Activated naive CD8-positive, alpha-beta T cell treated with anti-CD3 and anti-CD28 coated beads for 36 hours (primary cell): Measurements from ENCODE around the gene FAM149A. TPM values are rescaled to one million over a fixed set of nuclear protein-coding genes. Genes with fewer than 3 reads are reported as not detected.

Experiments
- DNase-seq: peaks from one replicate; pipeline ENCODE4 v3.0.0; 2021
- H3K27ac Mint-ChIP-seq: one replicate; pipeline ENCODE4 v1.8.0; 2022; ENCODE audit warnings: mild to moderate bottlenecking, moderate library complexity, mixed read lengths
- H3K27me3 Mint-ChIP-seq: one replicate; pipeline ENCODE4 v1.8.0; 2022; ENCODE audit warnings: mild to moderate bottlenecking, mixed read lengths
- H3K36me3 Mint-ChIP-seq: one replicate; pipeline ENCODE4 v1.8.0; 2021; ENCODE audit warnings: mild to moderate bottlenecking, mixed read lengths
- H3K4me1 Mint-ChIP-seq: one replicate; pipeline ENCODE4 v1.8.0; 2021; ENCODE audit warnings: mixed read lengths
- H3K4me3 Mint-ChIP-seq: one replicate; pipeline ENCODE4 v1.8.0; 2022; ENCODE audit warnings: mild to moderate bottlenecking, moderate library complexity, mixed read lengths
- H3K9me3 Mint-ChIP-seq: one replicate; pipeline ENCODE4 v1.8.0; 2022; ENCODE audit warnings: mixed read lengths
- total RNA-seq, 2 experiments: library from RNA; stranded (reverse); gene quantifications; one replicate each; pipeline ENCODE4 v1.2.3, GENCODE V29; 2021

The FAM149A gene
- total RNA-seq = under 1 TPM; 0.52 to 0.82 TPM

DNA sequence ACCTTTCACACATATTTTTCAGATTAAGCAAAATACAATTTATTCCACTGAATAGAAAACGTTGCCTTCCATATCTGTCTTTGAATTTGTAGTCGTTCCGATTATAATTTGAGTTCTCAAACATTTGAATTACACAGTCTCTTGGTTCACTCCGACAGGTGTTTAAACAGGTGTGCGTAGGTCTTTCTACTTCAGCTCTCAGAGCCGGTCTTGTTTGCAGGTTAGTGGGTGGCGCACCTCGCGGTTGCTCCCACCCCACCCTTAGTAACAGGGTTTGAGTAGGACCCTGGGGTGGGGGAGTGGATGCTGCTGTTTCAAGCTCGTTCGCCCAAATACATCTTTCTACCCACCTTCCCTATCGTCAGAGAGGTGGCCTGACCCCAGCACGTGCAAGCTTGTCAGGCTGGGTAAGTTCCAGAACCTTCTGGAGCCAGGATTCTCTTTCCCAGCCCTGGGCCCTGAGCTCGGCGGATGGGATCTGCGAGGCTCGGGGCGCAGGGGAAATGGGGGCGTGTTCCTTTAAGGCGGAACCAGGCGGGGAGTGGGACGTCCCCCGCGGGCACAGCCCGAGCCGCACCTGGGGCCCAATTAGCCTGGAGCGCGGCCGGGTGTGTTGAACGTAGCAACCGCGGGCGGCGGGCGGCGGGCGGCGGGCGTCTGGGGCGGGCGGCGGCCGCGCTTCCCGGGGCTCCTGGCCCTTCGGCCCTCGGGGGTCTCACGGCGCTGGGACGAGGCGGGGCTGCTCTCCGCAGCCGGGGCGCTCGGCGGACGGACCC, at the start of gene FAM149A:
TSS of gene FAM149A (plus strand) at position 591 of the 776 bp plus-strand sequence.
- Mint-ChIP-seq H3K36me3 (no peaks in the 10 kb centered on the region), H3K27ac (no peak within 1 kb of the TSS), H3K4me1 (peaks cover 7% of the 10 kb centered on the region), H3K27me3 (peaks cover 63% of the 10 kb centered on the region), H3K4me3 (peak within 1 kb of the TSS; percentile 64), H3K9me3 (no peaks in the 10 kb centered on the region)
- DNase-seq = peak; percentile 61

- peaks cover 6% of the 10 kb centered on the region for H3K9me3 Mint-ChIP-seq
- peaks cover 28% of the 10 kb centered on the region for H3K27me3 Mint-ChIP-seq
- DNase-seq = peak; percentile 6
- peaks cover 2% of the 10 kb centered on the region for H3K36me3 Mint-ChIP-seq
- H3K27ac Mint-ChIP-seq = no peak overlapping the region
- peaks cover 6% of the 10 kb centered on the region for H3K4me1 Mint-ChIP-seq
- no peak overlapping the region for H3K4me3 Mint-ChIP-seq
Measured at GRCh38 chr4:186058253-186058979, 46.1 kb upstream of the FAM149A start.

DNA sequence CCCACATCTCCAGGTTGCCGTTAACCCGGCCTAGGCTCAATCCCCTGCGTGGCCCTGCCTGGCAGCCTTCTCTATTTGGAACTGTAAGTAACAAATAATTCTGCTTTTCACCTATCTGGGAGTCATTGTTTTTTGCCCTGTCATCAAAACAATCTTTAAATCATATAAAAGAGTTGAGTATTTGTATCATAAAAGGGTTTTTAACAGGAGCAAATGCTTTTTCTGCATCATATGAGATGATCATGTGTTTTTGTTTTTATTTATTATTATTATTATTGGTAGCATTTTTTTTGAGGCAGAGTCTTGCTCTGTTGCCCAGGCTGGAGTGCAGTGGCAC, 45.6 kb upstream of the FAM149A start:
- Mint-ChIP-seq H3K9me3 (peaks cover 6% of the 10 kb centered on the region), H3K36me3 (peaks cover 2% of the 10 kb centered on the region), H3K4me1 (peaks cover 6% of the 10 kb centered on the region), H3K27ac (no peak overlapping the region), H3K4me3 (no peak overlapping the region), H3K27me3 (peaks cover 31% of the 10 kb centered on the region)
- no peak for DNase-seq

DNA sequence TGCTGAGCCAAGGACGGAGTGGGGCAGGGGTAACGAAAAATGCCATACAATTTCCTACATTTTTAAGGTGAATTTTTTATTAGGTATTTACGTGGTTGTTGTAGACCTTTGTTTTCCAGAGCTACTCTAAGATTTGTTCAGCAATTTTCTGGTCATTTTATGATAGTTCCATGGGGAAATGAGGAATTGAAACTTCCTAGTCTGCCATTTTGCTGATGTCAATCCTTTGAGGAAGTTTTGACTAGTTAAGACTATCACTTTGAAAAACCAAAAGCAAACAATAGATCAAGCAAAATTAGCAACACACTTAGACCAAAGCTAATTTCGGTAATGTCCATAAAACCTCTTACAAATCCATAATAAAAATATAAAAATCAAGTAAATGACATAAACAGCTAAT, 42.6 kb upstream of the FAM149A start:
- H3K27ac Mint-ChIP-seq = no peak overlapping the region
- H3K27me3 Mint-ChIP-seq = peaks cover 37% of the 10 kb centered on the region
- H3K4me1 Mint-ChIP-seq = peaks cover 6% of the 10 kb centered on the region

DNA sequence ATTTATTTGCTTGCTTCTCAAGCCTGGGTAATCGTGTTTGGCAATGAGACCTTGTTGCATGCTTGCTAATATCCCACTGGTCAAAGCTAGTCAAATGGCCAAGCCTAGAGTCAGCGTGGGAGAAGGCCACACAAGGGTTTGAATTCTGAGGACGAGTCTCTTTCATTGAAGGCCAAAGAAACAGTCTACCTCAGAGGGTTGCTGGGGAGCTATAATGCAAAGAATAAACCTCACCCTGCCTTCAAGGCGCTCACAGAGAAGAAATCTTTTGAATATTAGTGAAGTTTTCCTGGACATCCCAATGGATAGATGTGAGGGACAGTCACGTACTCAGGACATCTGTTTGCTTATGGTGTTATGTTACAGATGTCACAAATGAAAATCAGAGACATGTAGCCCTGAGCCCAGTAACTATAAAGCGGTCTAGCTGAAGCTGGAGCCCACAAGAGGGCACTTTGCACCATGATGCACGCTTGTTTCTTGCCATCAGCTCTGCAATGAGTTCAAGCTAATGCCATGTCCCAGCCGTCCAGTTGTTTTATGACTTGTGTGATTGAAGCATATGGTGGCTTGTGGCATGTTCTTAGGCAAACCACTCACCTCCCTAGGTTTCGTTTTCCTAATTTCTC, 36.6 kb upstream of the FAM149A start:
- Mint-ChIP-seq H3K27me3 (peaks cover 14% of the 10 kb centered on the region), H3K9me3 (no peaks in the 10 kb centered on the region), H3K36me3 (no peaks in the 10 kb centered on the region), H3K27ac (no peak overlapping the region), H3K4me3 (no peak overlapping the region), H3K4me1 (peaks cover 11% of the 10 kb centered on the region)
- DNase-seq = peak; percentile 10

More for the DNA sequence above, 42.6 kb upstream of the FAM149A start:
- H3K4me3 Mint-ChIP-seq = no peak overlapping the region
- peaks cover 6% of the 10 kb centered on the region for H3K9me3 Mint-ChIP-seq
- no peak for DNase-seq
- peaks cover 2% of the 10 kb centered on the region for H3K36me3 Mint-ChIP-seq

DNA sequence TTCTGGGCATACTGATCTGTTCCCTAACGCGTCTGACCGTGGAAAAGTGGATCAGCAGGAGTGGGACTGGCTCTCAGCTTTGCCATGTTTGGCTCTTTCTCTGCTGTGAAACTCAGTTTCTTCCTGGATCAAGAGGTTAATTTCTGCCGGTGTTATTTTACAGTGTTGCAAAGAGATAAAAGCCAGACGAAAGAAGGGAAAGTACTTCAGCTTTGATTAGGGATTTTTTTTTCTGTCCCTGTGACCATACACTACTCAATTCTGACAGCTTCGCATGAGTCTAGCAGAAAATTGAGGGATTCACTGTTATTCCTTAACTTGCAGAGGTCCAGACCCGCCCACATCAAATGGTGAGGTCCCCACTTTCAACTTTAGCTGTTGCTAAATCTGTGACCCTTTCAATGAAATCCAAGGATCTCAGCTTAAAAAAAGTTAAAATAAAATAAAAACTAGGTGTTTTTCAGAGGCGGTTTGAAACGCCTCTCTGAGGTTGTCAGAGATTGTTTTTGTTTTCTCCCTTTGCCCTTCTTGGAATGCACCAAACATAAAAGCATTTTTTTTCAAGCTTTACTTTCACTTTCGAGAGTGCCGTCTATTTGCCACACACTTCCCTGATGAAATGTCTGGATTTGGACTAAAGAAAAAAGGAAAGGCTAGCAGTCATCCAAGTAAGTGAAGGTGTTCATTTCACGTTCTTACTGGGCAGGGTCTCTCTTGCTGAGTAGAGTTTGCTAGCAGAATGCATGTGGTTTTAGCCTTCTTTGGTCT, 35.7 kb upstream of the FAM149A start, which contains the start of gene TLR3:
TSS of gene TLR3 (plus strand) at position 576 of the 768 bp plus-strand sequence. CDS start 7,464 bp downstream, outside the sequence.
- no peaks in the 10 kb centered on the region for H3K36me3 Mint-ChIP-seq
- H3K4me1 Mint-ChIP-seq = peaks cover 11% of the 10 kb centered on the region
- H3K4me3 Mint-ChIP-seq = peak within 1 kb of the TSS; percentile 67
- no peaks in the 10 kb centered on the region for H3K9me3 Mint-ChIP-seq
- DNase-seq = no peak
- H3K27me3 Mint-ChIP-seq = peaks cover 12% of the 10 kb centered on the region
- H3K27ac Mint-ChIP-seq = no peak within 1 kb of the TSS

GRCh38 chr4:186069729-186070128, 34.8 kb upstream of the FAM149A start:
- Mint-ChIP-seq H3K4me1 (peaks cover 11% of the 10 kb centered on the region), H3K9me3 (no peaks in the 10 kb centered on the region), H3K27ac (no peak overlapping the region), H3K36me3 (no peaks in the 10 kb centered on the region), H3K27me3 (peaks cover 11% of the 10 kb centered on the region), H3K4me3 (no peak overlapping the region)
- DNase-seq = no peak

DNA sequence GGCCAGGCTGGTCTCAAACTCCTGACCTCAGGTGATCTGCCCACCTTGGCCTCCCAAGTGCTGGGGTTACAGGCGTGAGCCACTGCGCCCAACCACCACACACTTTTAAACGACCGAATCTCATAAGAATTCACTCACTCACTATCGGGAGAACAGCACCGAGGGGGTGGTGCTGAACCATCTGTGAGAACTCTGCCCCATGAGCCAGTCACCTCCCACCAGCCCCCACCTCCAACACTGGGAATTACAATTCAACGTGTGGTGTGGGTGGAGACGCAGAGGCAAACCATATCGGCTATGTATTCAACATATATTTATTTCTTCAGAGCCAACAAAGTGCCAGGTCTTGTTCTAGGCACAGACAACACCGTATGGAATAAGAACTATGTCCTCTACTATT, 32.0 kb upstream of the FAM149A start:
- Mint-ChIP-seq H3K27me3 (no peaks in the 10 kb centered on the region), H3K36me3 (no peaks in the 10 kb centered on the region), H3K4me1 (peaks cover 11% of the 10 kb centered on the region), H3K9me3 (no peaks in the 10 kb centered on the region), H3K4me3 (no peak overlapping the region), H3K27ac (no peak overlapping the region)
- no peak for DNase-seq

GRCh38 chr4:186074189-186074588, 30.3 kb upstream of the FAM149A start:
- Mint-ChIP-seq H3K27ac (no peak overlapping the region), H3K36me3 (no peaks in the 10 kb centered on the region), H3K9me3 (no peaks in the 10 kb centered on the region), H3K27me3 (no peaks in the 10 kb centered on the region), H3K4me1 (peaks cover 2% of the 10 kb centered on the region), H3K4me3 (no peak overlapping the region)
- DNase-seq = no peak

- no peak overlapping the region for H3K27ac Mint-ChIP-seq
- peaks cover 9% of the 10 kb centered on the region for H3K27me3 Mint-ChIP-seq
- no peak for DNase-seq
- H3K4me3 Mint-ChIP-seq = no peak overlapping the region
- no peaks in the 10 kb centered on the region for H3K9me3 Mint-ChIP-seq
- no peaks in the 10 kb centered on the region for H3K36me3 Mint-ChIP-seq
- H3K4me1 Mint-ChIP-seq = no peaks in the 10 kb centered on the region
Measured at GRCh38 chr4:186078981-186079638, 25.4 kb upstream of the FAM149A start.

DNA sequence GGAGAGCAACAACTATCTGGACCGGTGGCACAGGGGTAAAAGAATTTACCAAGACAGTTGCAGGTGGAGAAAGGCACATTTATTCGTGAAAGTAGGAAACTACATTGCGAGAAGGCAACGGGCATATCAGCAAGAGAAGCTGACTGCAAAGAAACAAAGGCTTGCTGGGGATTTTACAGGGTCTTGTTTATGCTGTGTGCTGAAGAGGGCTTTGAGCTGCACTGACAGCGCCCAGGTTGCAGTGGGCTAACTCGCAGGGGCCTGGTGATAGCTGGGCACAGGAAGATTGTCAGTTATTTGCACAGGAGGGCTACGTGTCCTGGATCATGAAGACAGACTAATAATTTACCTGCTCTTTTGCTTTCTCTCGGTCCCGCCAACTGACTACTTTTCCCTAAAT, 24.8 kb upstream of the FAM149A start:
- no peaks in the 10 kb centered on the region for H3K36me3 Mint-ChIP-seq
- H3K4me3 Mint-ChIP-seq = no peak overlapping the region
- H3K27ac Mint-ChIP-seq = no peak overlapping the region
- H3K4me1 Mint-ChIP-seq = no peaks in the 10 kb centered on the region
- no peak for DNase-seq
- H3K9me3 Mint-ChIP-seq = no peaks in the 10 kb centered on the region
- H3K27me3 Mint-ChIP-seq = peaks cover 9% of the 10 kb centered on the region

DNA sequence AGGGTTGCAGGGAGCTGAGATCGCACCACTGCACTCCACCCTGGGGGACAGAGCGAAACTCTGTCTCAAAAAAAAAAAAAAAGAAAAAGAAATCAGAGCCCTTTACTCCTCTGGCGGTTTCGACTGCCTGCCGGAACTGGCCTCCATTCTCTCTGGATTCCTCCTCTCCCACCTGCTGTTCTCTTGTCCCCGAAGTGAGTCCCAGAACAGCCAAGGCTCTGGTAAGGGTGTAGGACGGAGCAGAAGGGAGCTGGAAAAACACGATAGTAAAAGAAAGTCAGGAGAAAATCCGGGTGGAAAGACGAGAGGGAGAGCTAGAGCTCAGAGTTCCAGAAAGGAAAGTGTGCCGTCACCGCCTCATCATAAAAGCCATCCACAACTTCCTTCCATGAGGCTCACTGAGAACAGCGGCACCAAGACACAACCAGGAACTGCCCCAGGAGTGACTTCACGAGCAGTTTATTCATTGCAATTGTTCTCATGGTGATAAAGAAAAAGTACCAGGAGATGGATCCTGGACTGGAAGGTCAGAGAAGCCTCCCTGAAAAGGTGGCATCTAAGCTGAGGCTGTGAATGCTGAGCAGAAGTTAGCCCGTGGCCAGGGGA, 23.2 kb upstream of the FAM149A start:
- DNase-seq = no peak
- Mint-ChIP-seq H3K4me3 (no peak overlapping the region), H3K27me3 (peaks cover 9% of the 10 kb centered on the region), H3K9me3 (no peaks in the 10 kb centered on the region), H3K27ac (no peak overlapping the region), H3K4me1 (no peaks in the 10 kb centered on the region), H3K36me3 (no peaks in the 10 kb centered on the region)

GRCh38 chr4:186082221-186082620, 22.3 kb upstream of the FAM149A start:
- no peak overlapping the region for H3K4me3 Mint-ChIP-seq
- H3K27me3 Mint-ChIP-seq = peaks cover 9% of the 10 kb centered on the region
- H3K4me1 Mint-ChIP-seq = no peaks in the 10 kb centered on the region
- H3K27ac Mint-ChIP-seq = no peak overlapping the region
- H3K9me3 Mint-ChIP-seq = no peaks in the 10 kb centered on the region
- no peak for DNase-seq
- H3K36me3 Mint-ChIP-seq = no peaks in the 10 kb centered on the region

- Mint-ChIP-seq H3K27ac (no peak overlapping the region), H3K4me3 (no peak overlapping the region), H3K9me3 (no peaks in the 10 kb centered on the region), H3K36me3 (no peaks in the 10 kb centered on the region), H3K27me3 (peaks cover 15% of the 10 kb centered on the region), H3K4me1 (no peaks in the 10 kb centered on the region)
- DNase-seq = no peak
Measured at GRCh38 chr4:186088523-186088922, 16.0 kb upstream of the FAM149A start.
